ENCODE results near the gene NQO1. TPM values are rescaled to one million over a fixed set of nuclear protein-coding genes. Genes with fewer than 3 reads are reported as not detected.

The NQO1 gene
- total RNA-seq, 2 experiments from 2014 or later, result 9.9 to 11.4 TPM

DNA sequence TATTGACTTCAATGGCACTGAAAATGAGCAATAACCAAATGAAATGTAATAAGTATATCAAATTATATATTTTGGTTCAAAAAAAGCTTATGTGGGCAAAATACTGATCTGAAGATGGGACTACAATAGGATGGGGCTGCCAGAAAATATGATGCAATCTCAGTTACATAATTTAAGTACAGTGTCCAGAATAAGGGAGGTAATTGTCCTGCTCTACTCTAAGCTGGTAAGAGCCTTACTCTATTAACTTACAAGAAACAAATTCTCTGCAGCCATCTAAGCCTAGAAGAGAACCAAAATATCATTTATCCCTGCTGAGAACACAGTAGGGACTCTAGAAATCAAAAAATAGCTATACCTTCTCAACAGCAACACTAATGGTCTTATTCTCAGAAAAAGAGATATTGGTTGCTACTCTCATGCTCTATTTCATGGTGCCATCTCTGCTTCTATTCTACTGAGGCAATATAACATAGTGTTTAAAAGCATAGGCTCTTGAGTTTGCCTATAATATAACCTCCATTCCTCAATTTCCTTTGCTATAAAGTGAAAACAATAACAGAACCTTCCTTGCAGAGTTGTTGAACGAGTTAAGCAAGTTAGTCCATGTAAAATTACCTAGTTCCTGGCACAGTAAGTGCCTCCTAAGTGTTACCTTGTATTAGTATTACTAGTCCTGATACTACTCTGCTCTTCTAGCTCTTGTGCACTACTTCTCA lies 19.9 kb downstream of the NQO1 start:
- POLR2A ChIA-PET, result no interaction called here
- intact Hi-C loops (cut with DNase I, micrococcal nuclease), result no loop called here

DNA sequence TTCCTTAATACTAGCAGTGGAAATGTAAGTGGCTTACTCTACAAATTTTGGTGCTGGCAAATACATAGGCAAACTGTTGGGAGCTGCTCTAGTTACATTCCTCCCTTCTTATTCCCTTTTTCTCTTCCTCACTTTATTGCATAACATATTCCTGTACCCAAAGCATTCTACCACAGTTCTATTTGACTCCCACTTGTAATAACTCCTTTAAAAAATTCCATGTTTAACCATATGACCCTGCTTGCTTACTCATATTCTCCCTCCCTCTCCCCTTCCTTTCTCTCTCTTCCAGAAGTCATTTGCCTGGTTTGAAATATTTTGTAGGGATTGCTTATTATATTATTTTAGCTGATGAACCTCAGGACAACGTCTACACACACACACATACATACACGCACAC lies 22.7 kb downstream of the NQO1 start:
- no peak for ATAC-seq
- no peak for DNase-seq
- Mint-ChIP-seq H3K36me3 (ENCODE audit: low read depth) (peaks cover 12% of the 10 kb centered on the region), H3K4me3 (no peak overlapping the region), H3K4me1 (no peaks in the 10 kb centered on the region), H3K27ac (peak overlapping the region; percentile 11), H3K27me3 (no peaks in the 10 kb centered on the region), H3K9me3 (ENCODE audit: low read depth) (no peaks in the 10 kb centered on the region)
- POLR2A ChIA-PET, result no interaction called here
- intact Hi-C loops (cut with DNase I, micrococcal nuclease), result no loop called here
- CTCF ChIA-PET, result interaction anchor here (0.6 to 2.6 kb wide), 3 partner anchors 14 to 948 kb away, joined by 3 to 13 read pairs (median 3); no protein-coding TSS in a partner anchor

More for the DNA sequence above, 19.9 kb downstream of the NQO1 start:
- Mint-ChIP-seq H3K9me3 (ENCODE audit: low read depth) (no peaks in the 10 kb centered on the region), H3K27ac (no peak overlapping the region), H3K4me3 (no peak overlapping the region), H3K36me3 (ENCODE audit: low read depth) (peaks cover 7% of the 10 kb centered on the region), H3K27me3 (no peaks in the 10 kb centered on the region), H3K4me1 (peaks cover 7% of the 10 kb centered on the region)
- DNase-seq (no peak), ATAC-seq (no peak)
- CTCF ChIA-PET, result interaction anchor here (0.5 to 2.1 kb wide), 3 partner anchors 16 to 229 kb away, joined by 3 to 5 read pairs (median 4); partner anchors contain the start of gene NOB1

DNA sequence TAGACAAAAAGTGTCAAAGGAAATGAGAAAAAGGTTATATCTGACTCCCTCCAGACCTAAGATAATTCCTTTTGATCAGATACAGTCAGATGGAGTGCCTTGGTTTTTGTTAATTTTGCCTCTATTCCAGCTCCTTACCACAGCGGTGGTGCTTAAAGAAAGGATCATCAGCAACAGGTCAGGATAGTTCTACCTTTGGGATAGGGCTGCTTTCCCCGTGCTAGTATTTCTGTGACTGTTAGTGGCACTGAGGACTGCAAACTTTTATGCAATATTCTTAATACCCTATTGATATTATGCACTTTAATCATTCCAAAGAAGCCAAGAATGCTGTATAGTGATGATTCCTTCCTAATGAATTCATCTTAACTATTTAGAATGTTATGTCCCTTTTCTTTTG lies 24.5 kb downstream of the NQO1 start:
- no peak for ATAC-seq
- intact Hi-C loops (cut with DNase I, micrococcal nuclease), result no loop called here
- no peaks in the 10 kb centered on the region for H3K27me3 Mint-ChIP-seq
- H3K4me1 Mint-ChIP-seq, result no peaks in the 10 kb centered on the region
- H3K36me3 Mint-ChIP-seq (ENCODE audit: low read depth), result peaks cover 13% of the 10 kb centered on the region
- H3K9me3 Mint-ChIP-seq (ENCODE audit: low read depth), result no peaks in the 10 kb centered on the region
- no peak overlapping the region for H3K27ac Mint-ChIP-seq
- ChIA-PET POLR2A (no interaction called here), CTCF (interaction anchor here (1.0 to 1.6 kb wide), 2 partner anchors 52 to 53 kb away, joined by 3 to 4 read pairs; partner anchors contain the start of gene NOB1)
- H3K4me3 Mint-ChIP-seq, result no peak overlapping the region
- no peak for DNase-seq

DNA sequence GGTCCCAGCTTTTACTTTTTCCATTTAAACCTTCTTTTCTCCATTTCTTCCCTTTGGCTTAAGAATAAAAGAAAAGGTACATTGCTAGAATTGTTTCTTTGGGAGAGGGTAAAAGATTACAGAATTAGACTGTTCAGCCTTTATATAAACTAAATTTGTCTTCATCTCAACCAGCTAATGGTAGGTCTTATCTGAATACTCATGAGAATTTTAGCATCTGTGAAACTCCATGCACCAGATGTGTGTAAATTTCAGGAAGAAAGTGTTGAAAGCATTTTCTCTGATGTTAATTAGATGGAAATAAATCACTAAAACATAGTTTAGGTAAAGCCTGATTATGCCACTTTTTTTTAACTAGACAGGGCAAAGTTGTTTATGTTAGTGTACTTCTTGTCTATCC lies 24.9 kb downstream of the NQO1 start:
- ATAC-seq, result no peak
- Mint-ChIP-seq H3K27ac (no peak overlapping the region), H3K9me3 (ENCODE audit: low read depth) (no peaks in the 10 kb centered on the region), H3K4me3 (no peak overlapping the region), H3K36me3 (ENCODE audit: low read depth) (peaks cover 16% of the 10 kb centered on the region), H3K4me1 (no peaks in the 10 kb centered on the region), H3K27me3 (no peaks in the 10 kb centered on the region)
- intact Hi-C loops (cut with DNase I, micrococcal nuclease), result no loop called here
- DNase-seq, result no peak
- CTCF ChIA-PET, result interaction anchor here (1.0 to 1.6 kb wide), 2 partner anchors 52 to 53 kb away, joined by 3 to 4 read pairs; partner anchors contain the start of gene NOB1
- POLR2A ChIA-PET, result no interaction called here

DNA sequence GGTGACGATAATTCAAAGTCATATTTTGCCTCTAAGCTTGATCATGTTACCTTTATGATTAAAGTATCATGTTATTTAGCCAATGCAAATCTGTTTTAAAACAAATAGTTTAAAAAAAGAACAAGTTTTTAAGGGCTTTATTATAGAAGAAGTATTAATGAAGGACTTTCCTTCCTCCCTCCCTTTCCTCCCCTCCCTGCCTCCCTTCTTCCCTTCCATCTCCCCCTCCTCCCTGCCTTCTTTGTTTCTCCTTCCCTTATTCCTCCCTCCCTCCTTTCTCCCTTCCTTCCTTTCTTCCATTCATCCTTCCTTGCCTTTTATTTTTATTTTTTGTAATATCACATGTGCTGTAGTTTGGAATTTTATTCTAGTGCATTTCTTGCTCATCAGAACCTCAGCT lies 26.4 kb downstream of the NQO1 start:
- DNase-seq (no peak), ATAC-seq (no peak)
- Mint-ChIP-seq H3K4me1 (no peaks in the 10 kb centered on the region), H3K9me3 (ENCODE audit: low read depth) (no peaks in the 10 kb centered on the region), H3K36me3 (ENCODE audit: low read depth) (peaks cover 26% of the 10 kb centered on the region), H3K27ac (no peak overlapping the region), H3K4me3 (no peak overlapping the region), H3K27me3 (no peaks in the 10 kb centered on the region)
- intact Hi-C loops (cut with DNase I, micrococcal nuclease), result no loop called here
- ChIA-PET CTCF (interaction anchor here (0.5 to 0.9 kb wide), 2 partner anchors 230 to 304 kb away, joined by 3 to 4 read pairs; no protein-coding TSS in a partner anchor), POLR2A (interaction anchor here (0.6 kb wide), 1 partner anchor 86 kb away, joined by 5 read pairs; no protein-coding TSS in a partner anchor)

DNA sequence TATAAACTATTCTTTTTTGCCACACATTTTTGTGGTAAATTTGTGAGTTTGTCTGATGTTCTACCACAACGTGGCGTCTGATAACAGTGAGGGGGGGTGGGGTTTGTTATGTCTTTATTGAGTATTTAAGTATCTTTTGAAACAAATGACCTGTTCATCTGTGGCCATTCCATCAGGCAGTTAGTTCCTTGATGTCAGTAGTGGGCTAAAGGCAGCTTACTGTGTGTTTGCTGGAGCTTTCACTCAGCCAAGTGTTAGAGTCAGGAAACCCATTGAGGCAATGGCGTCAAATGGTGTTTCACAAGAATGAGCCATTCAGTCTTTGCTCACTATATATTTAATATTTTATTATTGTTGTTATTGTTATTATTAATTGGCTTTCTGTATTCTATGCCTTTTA lies 28.0 kb downstream of the NQO1 start:
- Mint-ChIP-seq H3K4me1 (no peaks in the 10 kb centered on the region), H3K27me3 (no peaks in the 10 kb centered on the region), H3K27ac (no peak overlapping the region), H3K36me3 (ENCODE audit: low read depth) (peaks cover 33% of the 10 kb centered on the region), H3K4me3 (no peak overlapping the region), H3K9me3 (ENCODE audit: low read depth) (no peaks in the 10 kb centered on the region)
- DNase-seq, result no peak
- ATAC-seq, result no peak
- ChIA-PET POLR2A (no interaction called here), CTCF (interaction anchor here (0.6 kb wide), 1 partner anchor 109 kb away, joined by 4 read pairs; no protein-coding TSS in a partner anchor)
- intact Hi-C loops (cut with DNase I, micrococcal nuclease), result no loop called here

DNA sequence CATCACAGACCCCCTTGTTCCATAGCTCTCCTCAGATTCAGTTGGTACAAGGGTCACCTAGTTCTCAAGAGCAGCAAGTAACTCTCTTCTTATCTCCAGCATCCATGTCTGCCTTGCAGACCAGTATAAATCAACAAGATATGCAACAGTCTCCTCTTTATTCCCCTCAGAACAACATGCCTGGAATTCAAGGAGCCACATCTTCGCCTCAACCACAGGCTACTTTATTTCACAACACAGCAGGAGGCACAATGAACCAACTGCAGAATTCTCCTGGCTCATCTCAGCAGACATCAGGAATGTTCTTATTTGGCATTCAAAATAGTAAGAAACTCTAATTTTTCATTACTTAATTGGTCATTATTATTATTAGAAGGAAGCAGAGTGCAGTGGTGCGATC lies 32.4 kb downstream of the NQO1 start:
- no peaks in the 10 kb centered on the region for H3K27me3 Mint-ChIP-seq
- H3K36me3 Mint-ChIP-seq (ENCODE audit: low read depth), result peaks cover 50% of the 10 kb centered on the region
- ATAC-seq (no peak), DNase-seq (no peak)
- ChIA-PET POLR2A (no interaction called here), CTCF (interaction anchor here (0.8 to 1.4 kb wide), 2 partner anchors 61 to 298 kb away, joined by 3 read pairs; partner anchors contain the start of gene NOB1)
- H3K4me3 Mint-ChIP-seq, result no peak overlapping the region
- H3K4me1 Mint-ChIP-seq, result peaks cover 17% of the 10 kb centered on the region
- no peaks in the 10 kb centered on the region for H3K9me3 Mint-ChIP-seq (ENCODE audit: low read depth)
- H3K27ac Mint-ChIP-seq, result no peak overlapping the region
- intact Hi-C loops (cut with DNase I, micrococcal nuclease), result no loop called here

DNA sequence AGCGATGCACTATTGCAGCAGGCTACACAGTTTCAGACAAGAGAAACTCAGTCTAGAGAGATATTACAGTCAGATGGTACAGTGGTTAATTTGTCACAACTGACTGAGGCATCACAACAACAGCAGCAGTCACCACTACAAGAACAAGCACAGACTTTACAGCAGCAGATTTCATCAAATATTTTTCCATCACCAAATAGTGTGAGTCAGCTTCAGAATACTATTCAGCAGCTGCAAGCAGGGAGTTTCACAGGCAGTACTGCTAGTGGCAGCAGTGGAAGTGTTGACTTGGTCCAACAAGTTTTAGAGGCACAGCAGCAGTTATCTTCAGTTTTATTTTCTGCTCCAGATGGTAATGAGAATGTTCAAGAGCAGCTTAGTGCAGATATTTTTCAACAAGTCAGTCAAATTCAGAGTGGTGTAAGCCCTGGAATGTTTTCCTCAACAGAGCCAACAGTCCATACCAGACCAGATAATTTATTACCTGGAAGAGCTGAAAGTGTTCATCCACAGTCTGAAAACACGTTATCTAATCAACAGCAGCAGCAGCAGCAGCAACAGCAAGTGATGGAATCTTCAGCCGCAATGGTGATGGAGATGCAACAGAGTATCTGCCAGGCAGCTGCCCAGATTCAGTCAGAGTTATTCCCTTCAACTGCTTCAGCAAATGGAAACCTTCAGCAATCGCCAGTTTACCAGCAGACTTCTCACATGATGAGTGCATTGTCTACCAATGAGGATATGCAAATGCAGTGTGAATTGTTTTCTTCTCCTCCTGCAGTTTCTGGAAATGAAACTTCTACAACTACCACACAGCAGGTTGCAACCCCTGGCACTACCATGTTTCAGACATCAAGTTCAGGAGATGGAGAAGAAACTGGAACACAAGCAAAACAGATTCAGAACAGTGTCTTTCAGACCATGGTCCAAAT lies 34.1 kb downstream of the NQO1 start:
- Mint-ChIP-seq H3K36me3 (ENCODE audit: low read depth) (peaks cover 49% of the 10 kb centered on the region), H3K4me1 (peaks cover 17% of the 10 kb centered on the region), H3K27ac (peak overlapping the region; percentile 71), H3K9me3 (ENCODE audit: low read depth) (no peaks in the 10 kb centered on the region), H3K4me3 (no peak overlapping the region), H3K27me3 (no peaks in the 10 kb centered on the region)
- peak; percentile 95 for ATAC-seq
- intact Hi-C loops (cut with DNase I, micrococcal nuclease), result no loop called here
- CTCF ChIA-PET, result no interaction called here
- DNase-seq, result peak; percentile 32
- POLR2A ChIA-PET, result interaction anchor here (0.6 kb wide), 1 partner anchor 121 kb away, joined by 3 read pairs; no protein-coding TSS in a partner anchor

DNA sequence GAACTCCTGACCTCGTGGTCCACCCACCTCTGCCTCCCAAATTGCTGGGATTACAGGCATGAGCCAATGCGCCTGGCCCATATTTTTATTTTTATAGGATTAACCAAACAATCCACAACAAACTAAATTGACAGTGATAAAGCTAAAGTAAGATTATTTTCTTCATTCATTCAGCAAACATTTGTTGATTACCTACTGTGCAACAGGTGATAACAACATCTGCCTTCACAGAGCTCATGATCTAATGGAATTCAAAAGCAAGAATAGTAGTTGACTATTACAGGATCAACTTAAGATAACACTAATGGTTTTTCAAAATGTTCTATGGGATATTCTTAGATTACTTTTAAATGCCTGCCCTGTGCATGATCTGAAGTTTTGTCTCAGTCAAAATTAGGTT lies 37.8 kb downstream of the NQO1 start:
- DNase-seq, result no peak
- H3K4me3 Mint-ChIP-seq, result no peak overlapping the region
- peaks cover 31% of the 10 kb centered on the region for H3K36me3 Mint-ChIP-seq (ENCODE audit: low read depth)
- no peak overlapping the region for H3K27ac Mint-ChIP-seq
- ChIA-PET CTCF (interaction anchor here (2.7 kb wide), 1 partner anchor 15 kb away, joined by 13 read pairs; no protein-coding TSS in a partner anchor), POLR2A (no interaction called here)
- no peaks in the 10 kb centered on the region for H3K27me3 Mint-ChIP-seq
- no peaks in the 10 kb centered on the region for H3K9me3 Mint-ChIP-seq (ENCODE audit: low read depth)
- ATAC-seq, result no peak
- peaks cover 17% of the 10 kb centered on the region for H3K4me1 Mint-ChIP-seq
- intact Hi-C loops (cut with DNase I, micrococcal nuclease), result no loop called here

DNA sequence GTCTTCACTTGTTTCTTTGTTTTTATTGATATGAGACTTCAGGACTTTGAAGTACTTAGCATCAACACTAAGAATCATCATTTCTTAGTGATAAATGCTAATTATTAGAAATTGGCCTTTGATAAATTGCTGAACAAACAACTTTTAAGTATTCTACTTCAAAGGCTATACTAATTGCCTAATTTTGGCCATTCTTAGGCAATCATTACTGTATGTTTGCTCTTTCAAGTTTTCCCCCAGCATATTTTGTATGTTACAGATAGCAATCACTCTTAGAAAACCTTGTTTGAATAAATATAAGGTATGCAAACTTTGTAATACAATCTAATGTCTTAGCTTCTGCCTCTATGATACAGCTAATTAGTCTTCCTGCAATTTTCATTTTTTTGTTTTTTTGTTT lies 46.0 kb downstream of the NQO1 start:
- H3K27me3 Mint-ChIP-seq, result no peaks in the 10 kb centered on the region
- ATAC-seq (no peak), DNase-seq (no peak)
- ChIA-PET POLR2A (no interaction called here), CTCF (no interaction called here)
- H3K4me1 Mint-ChIP-seq, result no peaks in the 10 kb centered on the region
- H3K27ac Mint-ChIP-seq, result no peak overlapping the region
- no peaks in the 10 kb centered on the region for H3K9me3 Mint-ChIP-seq (ENCODE audit: low read depth)
- H3K36me3 Mint-ChIP-seq (ENCODE audit: low read depth), result peaks cover 23% of the 10 kb centered on the region
- intact Hi-C loops (cut with DNase I, micrococcal nuclease), result no loop called here
- H3K4me3 Mint-ChIP-seq, result no peak overlapping the region

DNA sequence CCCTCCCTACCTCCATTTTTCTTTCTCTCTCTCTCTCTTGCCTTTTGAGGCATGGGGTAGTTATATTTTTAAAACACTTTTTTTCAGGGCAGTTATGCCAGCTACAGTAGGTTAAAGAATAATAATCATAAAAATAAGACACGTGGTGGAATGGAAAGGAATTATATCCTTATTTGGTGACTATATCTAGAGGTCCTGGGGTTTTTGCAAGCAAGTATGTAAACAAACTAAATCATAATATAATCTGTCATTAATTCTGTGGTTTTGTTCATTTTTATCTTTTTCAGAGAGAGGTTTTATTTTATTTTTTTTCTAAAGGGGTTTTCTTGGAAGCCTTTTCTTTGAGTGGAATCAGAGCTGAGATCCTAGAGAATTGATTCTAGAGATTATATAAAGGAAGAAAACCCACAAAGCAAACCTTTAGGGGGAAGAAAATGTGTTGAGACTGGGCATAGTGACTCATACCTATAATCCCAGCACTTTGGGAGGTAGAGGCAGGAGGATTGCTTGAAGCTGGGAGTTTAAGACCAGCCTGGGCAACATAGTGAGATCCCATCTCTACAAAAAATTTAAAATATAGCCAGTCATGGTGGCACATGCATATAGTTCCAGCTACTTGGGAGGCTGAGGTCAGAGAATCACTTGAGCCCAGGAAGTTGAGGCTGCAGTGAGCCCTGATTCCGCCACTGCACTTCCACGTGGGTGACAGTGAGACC lies 53.2 kb downstream of the NQO1 start:
- no peaks in the 10 kb centered on the region for H3K9me3 Mint-ChIP-seq (ENCODE audit: low read depth)
- CTCF ChIA-PET, result interaction anchor here (1.2 kb wide), 1 partner anchor 277 kb away, joined by 3 read pairs; no protein-coding TSS in a partner anchor

More for the DNA sequence above, 53.2 kb downstream of the NQO1 start:
- Mint-ChIP-seq H3K27me3 (no peaks in the 10 kb centered on the region), H3K4me1 (no peaks in the 10 kb centered on the region), H3K4me3 (no peak overlapping the region), H3K36me3 (ENCODE audit: low read depth) (peaks cover 27% of the 10 kb centered on the region), H3K27ac (no peak overlapping the region)
- ATAC-seq (no peak), DNase-seq (no peak)
- intact Hi-C loops (cut with DNase I, micrococcal nuclease), result no loop called here
- POLR2A ChIA-PET, result no interaction called here
